DND-41 (cell line): Measurements from ENCODE around the gene AFF3.

ENCODE experiments used
- ATAC-seq: fragments of 200-7000 bp; cut with Tn5 transposase; 3 replicates; pipeline ENCODE4 v1.9.1; 2021; ENCODE audit warnings: low read depth; ENCODE audit not compliant: insufficient read depth
- DNase-seq: peaks from one replicate; pipeline ENCODE4 v3.0.0-alpha.2; 2020
- H2AFZ ChIP-seq: 2 replicates; pipeline ENCODE4 v1.6.0; 2012; ENCODE audit warnings: low read depth, low read length
- H3K27ac ChIP-seq: 2 replicates; pipeline ENCODE4 v1.5.1; 2012; ENCODE audit warnings: low read length, inconsistent platforms
- H3K27me3 ChIP-seq: fragments of 200-600 bp; sonication (generic); 2 replicates; pipeline ENCODE4 v1.6.0; 2012; ENCODE audit warnings: low read length, mild to moderate bottlenecking, inconsistent platforms; ENCODE audit not compliant: insufficient read depth, poor library complexity
- H3K36me3 ChIP-seq: 2 replicates; pipeline ENCODE4 v1.5.1; 2012; ENCODE audit warnings: low read length, inconsistent platforms; ENCODE audit not compliant: insufficient read depth
- H3K4me1 ChIP-seq: 2 replicates; pipeline ENCODE4 v1.5.1; 2012; ENCODE audit warnings: mild to moderate bottlenecking, low read length; ENCODE audit not compliant: insufficient read depth
- H3K4me2 ChIP-seq: 2 replicates; pipeline ENCODE4 v1.6.0; 2012; ENCODE audit warnings: mild to moderate bottlenecking, moderate library complexity, low read length, inconsistent platforms; ENCODE audit not compliant: insufficient read depth
- H3K4me3 ChIP-seq, 2 experiments: fragments of 200-600 bp in 1 of 2; shearing (Covaris generic) in 1 of 2; 2 replicates each; pipeline ENCODE4 v1.5.1; 2012 to 2016; ENCODE audit warnings: inconsistent platforms in 2 of 2, low read length in 2 of 2, mild to moderate bottlenecking in 2 of 2, low read depth in 1 of 2, moderate library complexity in 1 of 2
- H3K79me2 ChIP-seq: 2 replicates; pipeline ENCODE4 v1.6.0; 2012; ENCODE audit warnings: low read length, inconsistent platforms; ENCODE audit not compliant: insufficient read depth
- H3K9ac ChIP-seq: 2 replicates; pipeline ENCODE4 v1.6.0; 2012; ENCODE audit warnings: low read depth, mild to moderate bottlenecking, inconsistent platforms, low read length, moderate library complexity
- H3K9me3 ChIP-seq: 2 replicates; pipeline ENCODE4 v1.5.1; 2012; ENCODE audit warnings: low read length, moderate library complexity, mild to moderate bottlenecking, inconsistent platforms; ENCODE audit not compliant: insufficient read depth, severe bottlenecking
- H4K20me1 ChIP-seq: 2 replicates; pipeline ENCODE4 v1.6.0; 2012; ENCODE audit warnings: low read length; ENCODE audit not compliant: insufficient read depth
- EZH2 ChIP-seq: IDR thresholded peaks from 3 replicates; pipeline ENCODE4 v1.6.1; 2012; ENCODE audit warnings: borderline replicate concordance, low read depth, mild to moderate bottlenecking, moderate library complexity, low read length, inconsistent platforms; ENCODE audit not compliant: severe bottlenecking
- TF ChIP-seq, protein P1 (sequence below): IDR thresholded peaks from 2 replicates; pipeline ENCODE4 v1.5.1; 2012; ENCODE audit warnings: borderline replicate concordance, low read length, moderate library complexity, mild to moderate bottlenecking; ENCODE audit not compliant: poor library complexity, severe bottlenecking; ENCODE audit errors: extremely low read depth

Gene AFF3

DNA sequence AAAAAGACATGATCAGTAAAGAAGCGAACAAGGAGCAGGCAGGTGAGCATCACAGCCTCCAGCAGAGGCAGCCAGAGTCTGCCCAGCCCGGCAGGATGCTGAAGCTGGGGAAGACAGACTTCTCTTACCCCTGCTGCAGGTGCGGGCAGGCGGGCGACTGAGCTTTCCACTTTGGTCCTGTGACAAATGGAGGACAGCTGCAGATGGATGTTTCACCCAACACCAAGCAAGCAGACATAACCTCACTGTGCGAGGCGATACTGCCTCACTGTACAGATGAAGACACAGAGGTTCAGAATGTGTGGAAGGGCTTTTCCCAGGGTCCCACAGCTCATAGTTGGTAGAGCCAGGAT, 251.0 kb downstream of the AFF3 start:
- no peak for TF ChIP-seq EZH2
- TF ChIP-seq, protein P1, sequence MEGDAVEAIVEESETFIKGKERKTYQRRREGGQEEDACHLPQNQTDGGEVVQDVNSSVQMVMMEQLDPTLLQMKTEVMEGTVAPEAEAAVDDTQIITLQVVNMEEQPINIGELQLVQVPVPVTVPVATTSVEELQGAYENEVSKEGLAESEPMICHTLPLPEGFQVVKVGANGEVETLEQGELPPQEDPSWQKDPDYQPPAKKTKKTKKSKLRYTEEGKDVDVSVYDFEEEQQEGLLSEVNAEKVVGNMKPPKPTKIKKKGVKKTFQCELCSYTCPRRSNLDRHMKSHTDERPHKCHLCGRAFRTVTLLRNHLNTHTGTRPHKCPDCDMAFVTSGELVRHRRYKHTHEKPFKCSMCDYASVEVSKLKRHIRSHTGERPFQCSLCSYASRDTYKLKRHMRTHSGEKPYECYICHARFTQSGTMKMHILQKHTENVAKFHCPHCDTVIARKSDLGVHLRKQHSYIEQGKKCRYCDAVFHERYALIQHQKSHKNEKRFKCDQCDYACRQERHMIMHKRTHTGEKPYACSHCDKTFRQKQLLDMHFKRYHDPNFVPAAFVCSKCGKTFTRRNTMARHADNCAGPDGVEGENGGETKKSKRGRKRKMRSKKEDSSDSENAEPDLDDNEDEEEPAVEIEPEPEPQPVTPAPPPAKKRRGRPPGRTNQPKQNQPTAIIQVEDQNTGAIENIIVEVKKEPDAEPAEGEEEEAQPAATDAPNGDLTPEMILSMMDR: no peak
- H3K4me1 ChIP-seq: no peaks in the 10 kb centered on the region

DNA sequence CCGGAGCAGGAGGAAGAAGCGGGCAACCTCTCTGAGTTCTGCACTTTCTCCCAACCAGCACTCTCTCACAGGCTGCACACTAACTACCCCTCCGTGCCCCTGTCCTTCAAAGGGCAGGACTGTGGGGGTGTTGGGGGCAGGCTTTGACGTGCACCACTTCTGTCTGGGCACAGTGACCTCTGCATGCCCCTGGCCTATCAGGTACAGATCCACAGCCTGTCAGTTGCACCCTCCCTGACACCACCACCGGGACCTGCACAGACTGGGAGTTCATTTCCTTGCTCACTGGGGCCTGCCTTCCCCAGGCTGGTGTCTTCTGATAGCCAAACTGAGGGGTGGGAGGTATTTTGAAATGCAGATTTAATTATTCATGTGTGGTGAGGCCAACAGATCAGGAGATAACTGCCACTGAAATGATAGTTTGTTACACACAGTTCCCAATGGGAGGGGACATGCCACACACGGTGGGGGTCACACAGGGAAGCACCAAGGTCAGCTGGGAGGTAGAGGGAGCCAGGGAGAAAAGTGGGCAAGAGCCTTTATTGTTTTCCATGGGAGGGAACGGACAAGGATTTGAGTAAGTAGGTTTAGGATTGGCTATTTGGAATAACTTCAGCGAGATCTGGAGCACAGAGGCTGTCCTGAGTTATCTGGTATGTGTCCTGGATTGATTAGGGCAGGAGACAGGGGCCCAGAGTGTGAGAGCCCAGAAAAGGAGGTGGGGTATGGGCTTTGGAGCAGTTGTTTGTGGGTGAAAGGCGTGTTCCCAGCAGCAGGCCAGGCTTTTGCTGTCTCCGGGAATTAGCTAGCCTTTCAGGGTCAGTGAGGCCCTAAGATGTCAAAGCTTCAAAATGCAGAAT, 251.6 kb downstream of the AFF3 start:
- no peaks in the 10 kb centered on the region; the same call in 1 of the 2 replicates for H4K20me1 ChIP-seq
- H2AFZ ChIP-seq: no peak overlapping the region
- no peak overlapping the region for H3K9ac ChIP-seq
- H3K4me1 ChIP-seq: no peaks in the 10 kb centered on the region
- no peaks in the 10 kb centered on the region for H3K36me3 ChIP-seq
- ATAC-seq: no peak
- no peak overlapping the region for H3K4me2 ChIP-seq
- no peaks in the 10 kb centered on the region for H3K79me2 ChIP-seq
- TF ChIP-seq EZH2: no peak
- TF ChIP-seq, protein P1: no peak
- H3K27me3 ChIP-seq: no peaks in the 10 kb centered on the region
- H3K27ac ChIP-seq: no peak overlapping the region
- DNase-seq: no peak
- H3K4me3 ChIP-seq: no peak overlapping the region
- H3K9me3 ChIP-seq: no peaks in the 10 kb centered on the region

More for the DNA sequence above, 251.0 kb downstream of the AFF3 start:
- H4K20me1 ChIP-seq: no peaks in the 10 kb centered on the region; the same call in 1 of the 2 replicates
- H3K4me3 ChIP-seq: no peak overlapping the region
- ATAC-seq (peak; percentile 22; the same call in 1 of the 3 replicates), DNase-seq (no peak)
- H3K27me3 ChIP-seq: no peaks in the 10 kb centered on the region
- H3K27ac ChIP-seq: no peak overlapping the region
- H3K9ac ChIP-seq: no peak overlapping the region
- H3K36me3 ChIP-seq: no peaks in the 10 kb centered on the region
- H3K9me3 ChIP-seq: no peaks in the 10 kb centered on the region
- no peaks in the 10 kb centered on the region for H3K79me2 ChIP-seq
- no peak overlapping the region for H3K4me2 ChIP-seq
- no peak overlapping the region for H2AFZ ChIP-seq

DNA sequence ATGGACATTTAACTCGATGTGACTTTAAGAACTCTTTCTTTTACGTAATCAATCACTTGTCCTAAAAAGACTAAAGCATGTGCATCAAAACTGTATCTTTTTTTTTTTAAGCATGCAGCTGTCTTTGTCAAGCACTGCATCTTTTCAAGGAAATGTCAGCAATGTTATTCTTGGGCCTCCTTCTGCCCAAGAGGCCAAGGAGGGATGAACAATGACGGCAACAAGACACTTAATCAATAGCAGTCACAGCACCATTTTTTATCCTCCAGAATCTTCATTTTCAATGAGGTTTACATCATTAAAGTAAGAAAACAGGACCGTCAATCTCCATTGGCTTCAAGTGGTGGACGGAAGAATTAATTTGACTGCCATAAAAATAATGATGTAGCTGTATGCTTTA, 253.8 kb downstream of the AFF3 start:
- Histone ChIP-seq H2AFZ (no peak overlapping the region), H3K4me2 (no peak overlapping the region), H3K27ac (no peak overlapping the region), H3K9ac (no peak overlapping the region), H4K20me1 (no peaks in the 10 kb centered on the region; the same call in 1 of the 2 replicates), H3K27me3 (no peaks in the 10 kb centered on the region), H3K4me3 (no peak overlapping the region), H3K4me1 (no peaks in the 10 kb centered on the region), H3K79me2 (no peaks in the 10 kb centered on the region), H3K9me3 (no peaks in the 10 kb centered on the region), H3K36me3 (no peaks in the 10 kb centered on the region)
- ATAC-seq (no peak), DNase-seq (no peak)
- TF ChIP-seq, protein P1: no peak
- no peak for TF ChIP-seq EZH2
